ENCODE measurements around the gene WDR37.

Gene WDR37

DNA sequence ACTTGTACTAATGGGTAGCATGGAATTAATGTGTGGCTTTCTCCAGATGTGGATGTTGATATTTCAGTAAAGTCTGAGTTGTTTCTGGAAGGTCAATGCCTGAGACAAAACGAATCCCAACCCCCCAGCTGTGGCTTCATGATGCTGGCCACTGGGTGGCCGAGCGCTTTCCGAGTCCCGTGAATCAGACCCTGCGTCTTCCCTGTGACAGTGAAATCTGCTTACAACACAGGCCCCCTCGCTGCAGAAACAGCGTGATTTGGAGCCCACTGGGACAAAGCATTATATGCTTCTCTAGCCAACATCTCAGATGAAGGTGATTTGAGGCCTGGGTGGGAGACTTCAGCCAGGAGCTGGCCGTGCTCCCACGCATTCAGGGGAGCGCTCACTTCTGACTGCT, 124.7 kb downstream of the WDR37 start:
- TF ChIP-seq, protein P1, sequence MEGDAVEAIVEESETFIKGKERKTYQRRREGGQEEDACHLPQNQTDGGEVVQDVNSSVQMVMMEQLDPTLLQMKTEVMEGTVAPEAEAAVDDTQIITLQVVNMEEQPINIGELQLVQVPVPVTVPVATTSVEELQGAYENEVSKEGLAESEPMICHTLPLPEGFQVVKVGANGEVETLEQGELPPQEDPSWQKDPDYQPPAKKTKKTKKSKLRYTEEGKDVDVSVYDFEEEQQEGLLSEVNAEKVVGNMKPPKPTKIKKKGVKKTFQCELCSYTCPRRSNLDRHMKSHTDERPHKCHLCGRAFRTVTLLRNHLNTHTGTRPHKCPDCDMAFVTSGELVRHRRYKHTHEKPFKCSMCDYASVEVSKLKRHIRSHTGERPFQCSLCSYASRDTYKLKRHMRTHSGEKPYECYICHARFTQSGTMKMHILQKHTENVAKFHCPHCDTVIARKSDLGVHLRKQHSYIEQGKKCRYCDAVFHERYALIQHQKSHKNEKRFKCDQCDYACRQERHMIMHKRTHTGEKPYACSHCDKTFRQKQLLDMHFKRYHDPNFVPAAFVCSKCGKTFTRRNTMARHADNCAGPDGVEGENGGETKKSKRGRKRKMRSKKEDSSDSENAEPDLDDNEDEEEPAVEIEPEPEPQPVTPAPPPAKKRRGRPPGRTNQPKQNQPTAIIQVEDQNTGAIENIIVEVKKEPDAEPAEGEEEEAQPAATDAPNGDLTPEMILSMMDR (IDR thresholded peaks at IDR 0.05; ENCODE audit: insufficient read depth, low read length, poor library complexity, severe bottlenecking) = no peak
- Histone ChIP-seq H3K27me3 (replicated peaks; ENCODE audit: control insufficient read depth, insufficient read depth, low read length) (peaks cover 2% of the 10 kb centered on the region; the same call in 1 of the 2 replicates), H3K4me3 (replicated peaks; ENCODE audit: low read depth, low read length) (no peak overlapping the region), H3K36me3 (ENCODE audit: control insufficient read depth, insufficient read depth, low read length) (no peaks in the 10 kb centered on the region)
- no peak for DNase-seq (ENCODE audit: extremely low read depth, insufficient read length)

Measured in GM06990 (cell line).